Heart left ventricle (tissue), 16 donors: Measurements from ENCODE around the gene MTFP1. TPM values are rescaled to one million over a fixed set of nuclear protein-coding genes. Genes with fewer than 3 reads are reported as not detected.

ENCODE experiments used
- ATAC-seq, 4 donors: fragments of 200-7000 bp; cut with Tn5 transposase; one replicate each; pipeline ENCODE4 v1.9.1; 2020 to 2022; ENCODE audit warnings: moderate library complexity in 4 of 4, mild to moderate bottlenecking in 3 of 4, moderate number of reproducible peaks in 1 of 4
- DNase-seq, 5 donors: peaks; one replicate each; pipeline ENCODE4 v3.0.0-alpha.2; 2020
- H3K27ac ChIP-seq, 12 donors: fragments of 200-600 bp; sonication (generic) in 4 of 12; one replicate each; pipeline versions ENCODE4 v1.5.0 to v1.8.0; 2016 to 2022; ENCODE audit warnings: mild to moderate bottlenecking in 2 of 12
- H3K27me3 ChIP-seq, 9 donors: fragments of 200-600 bp; sonication (generic) in 2 of 9; one replicate each; pipeline versions ENCODE4 v1.5.1 to v1.8.0; 2016 to 2022; ENCODE audit warnings: mild to moderate bottlenecking in 3 of 9
- H3K36me3 ChIP-seq, 9 donors: fragments of 200-600 bp; sonication (generic) in 2 of 9; one replicate each; pipeline versions ENCODE4 v1.5.0 to v1.8.0; 2018 to 2022; ENCODE audit warnings: mild to moderate bottlenecking in 2 of 9
- H3K4me1 ChIP-seq, 12 donors: fragments of 200-600 bp; sonication (generic) in 4 of 12; one replicate each; pipeline versions ENCODE4 v1.5.0 to v1.8.0; 2016 to 2022; ENCODE audit warnings: mild to moderate bottlenecking in 3 of 12
- H3K4me3 ChIP-seq, 12 donors: fragments of 200-600 bp; sonication (generic) in 4 of 12; one replicate each; pipeline versions ENCODE4 v1.5.0 to v1.8.0; 2017 to 2022; ENCODE audit warnings: mild to moderate bottlenecking in 9 of 12, moderate library complexity in 4 of 12
- H3K9me3 ChIP-seq, 12 donors: fragments of 200-600 bp; sonication (generic) in 4 of 12; one replicate each; pipeline versions ENCODE4 v1.5.0 to v1.8.0; 2016 to 2022; ENCODE audit warnings: mild to moderate bottlenecking in 1 of 12
- CTCF ChIP-seq, 12 donors: fragments of 200-600 bp; sonication (generic) in 4 of 12; IDR thresholded peaks; one replicate each; pipeline versions ENCODE4 v1.5.0 to v1.8.0; 2018 to 2022; ENCODE audit warnings: antibody characterized with exemption in 12 of 12, mild to moderate bottlenecking in 5 of 12
- POLR2A ChIP-seq, 2 donors: fragments of 450-650 bp; IDR thresholded peaks; one replicate each; pipeline ENCODE4 v1.6.1; 2017; ENCODE audit warnings: antibody characterized with exemption in 2 of 2, mild to moderate bottlenecking in 2 of 2, moderate library complexity in 2 of 2
- WGBS, 4 donors: extraction: QIAGEN DNeasy Blood & Tissue Kit in 2 of 4; methylation state at CpG; one replicate each; pipeline versions ENCODE4 v1.1.5 to v1.1.7; 2013 to 2018; 5-methylcytosine and 5-hydroxymethylcytosine counted together
- intact Hi-C, 10 donors: fragments of 100-400 bp; cut with DNase I; formaldehyde crosslinking; loops; one replicate each; pipeline versions ENCODE4 v1.11.1 to v1.14.2; 2022
- polyA plus RNA-seq, 2 donors: library from polyadenylated mRNA; stranded (reverse); fragments of 200-250 nt; gene quantifications; one replicate each; pipeline ENCODE4 v1.2.3, GENCODE V29; 2013
- total RNA-seq, 9 donors: library from RNA; depleted of rRNA in 2 of 9; stranded (reverse); fragments of >200 nt in 2 of 9; fragmentation: NEBNext Ultra II Directional in 3 of 9; extraction: Animal tissue kit (Norgen Biotek cat#: 25700) in 3 of 9; gene quantifications; one replicate each; pipeline versions ENCODE4 v1.1.0 to v1.2.4, GENCODE V29; 2016 to 2023
- donor health status: ischemic (EF 13 %, LVEDD 7.1; RV severe dilation, severe dysfunction).
- donor health status: healthy with polysubstance abuse.
- donor health status: DM: no; HTN: yes; CAD: no.
- donor health status: DM: no; HTN: no; CAD: no.
- donor health status: ischemic (EF 25% LVEDD 6.9; RV normal size, moderate dysfunction).
- donor health status: ischemic (EF 25% LVEDD 5.7; RV mildly dilated, moderate dysfunction).
- donor health status: healthy.
- donor health status: DM: yes; HTN: yes; CAD: no.
- donor health status: ischemic (EF 35%, LVEDD 5.7; RV mildly dilated, moderate dysfunction).
- donor health status: nonischemic (EF 11% LVEDD 7.7; RV severe dilation, severe dysfunction).
- donor health status: DM: yes; HTN: yes; CAD: no.
- donor health status: PGD.
- donor health status: ischemic (EF 29% LVEDD 5.4; RV normal size, mild dysfunction).
- donor health status: nonischemic (EF 23%, LVEDD 6.1; RV moderate dilation, normal function).

Gene MTFP1
- total and polyA plus RNA-seq, 11 donors: 5.0 to 139 (median 17.1) TPM

- Histone ChIP-seq H3K4me3 (peak overlapping the region; percentile 41 to 88 (median 71)), H3K27me3 (no peaks in the 10 kb centered on the region), H3K27ac (peak overlapping the region; percentile 87 to 99 (median 96)), H3K9me3 (no peaks in the 10 kb centered on the region), H3K4me1 (peaks cover 4 to 54% (median 33%) of the 10 kb centered on the region in 12 donors), H3K36me3 (peaks cover 0 to 25% (median 9%) of the 10 kb centered on the region in 9 donors)
- DNase-seq (peak; percentile 99 to 100 (median 99)), ATAC-seq (peak; percentile 90 to 96 (median 94))
- WGBS, 4 donors: 2 to 3% (median 3%) methylated on average over 31 of the region's 31 CpGs
- TF ChIP-seq CTCF (IDR thresholded peaks at IDR 0.05) (no peak), POLR2A (IDR thresholded peaks at IDR 0.05) (peak in 1 of 2 donors; percentile 58)
- intact Hi-C loops: loop anchor here in 3 of 10 donors (1.0 to 10.0 kb wide), 3 partner anchors 136 to 181 kb away; partner anchors contain the start of gene TCN2 (in 2 of the 3)
Measured at GRCh38 chr22:30423959-30424533, 1.5 kb upstream of the MTFP1 start.

GRCh38 chr22:30424534-30425326 is 838 bp upstream of the MTFP1 start:
- DNase-seq (no peak), ATAC-seq (no peak)
- Histone ChIP-seq H3K4me3 (peak overlapping the region; percentile 41 to 88 (median 73)), H3K4me1 (peaks cover 4 to 54% (median 33%) of the 10 kb centered on the region in 12 donors), H3K36me3 (peaks cover 0 to 18% (median 4%) of the 10 kb centered on the region in 9 donors), H3K9me3 (no peaks in the 10 kb centered on the region), H3K27me3 (no peaks in the 10 kb centered on the region), H3K27ac (peak overlapping the region in 11 of 12 donors; percentile 89 to 99 (median 97))
- intact Hi-C loops: loop anchor here in 4 of 10 donors (1.0 to 10.0 kb wide), 4 partner anchors 136 to 180 kb away; partner anchors contain the start of genes TCN2 (in 2 of the 4) and PES1 (in 1 of the 4)
- 47 to 51% (median 48%) methylated on average over 20 of the region's 20 CpGs for WGBS, 4 donors
- TF ChIP-seq POLR2A (IDR thresholded peaks at IDR 0.05): no peak

- intact Hi-C loops: loop anchor here in 4 of 10 donors (5.0 to 10.0 kb wide), 3 partner anchors 160 to 180 kb away; partner anchors contain the start of genes TCN2 (in 2 of the 4) and PES1 (in 1 of the 4)
- Histone ChIP-seq H3K9me3 (no peaks in the 10 kb centered on the region), H3K27ac (peak overlapping the region in 10 of 12 donors; percentile 53 to 98 (median 76)), H3K36me3 (peaks cover 0 to 14% (median 4%) of the 10 kb centered on the region in 9 donors), H3K27me3 (no peaks in the 10 kb centered on the region), H3K4me3 (peak overlapping the region; percentile 53 to 88 (median 73)), H3K4me1 (peaks cover 4 to 53% (median 33%) of the 10 kb centered on the region in 12 donors)
- 6 to 13% (median 9%) methylated on average over 9 of the region's 9 CpGs for WGBS, 4 donors
- DNase-seq (no peak), ATAC-seq (no peak)
- TF ChIP-seq CTCF (IDR thresholded peaks at IDR 0.05) (no peak), POLR2A (IDR thresholded peaks at IDR 0.05) (no peak)
Measured at GRCh38 chr22:30425327-30425615, 297 bp upstream of the MTFP1 start.

- TF ChIP-seq CTCF (IDR thresholded peaks at IDR 0.05): peak; percentile 20 to 70 (median 52)
- TF ChIP-seq POLR2A (IDR thresholded peaks at IDR 0.05): no peak
- H3K4me3 ChIP-seq: peak overlapping the region; percentile 53 to 88 (median 73)
- no peaks in the 10 kb centered on the region for H3K27me3 ChIP-seq
- 56 to 63% (median 60%) methylated on average over 15 to 29 of the region's 29 CpGs for WGBS, 4 donors
- no peaks in the 10 kb centered on the region for H3K36me3 ChIP-seq
- DNase-seq: peak; percentile 73 to 85 (median 84)
- H3K9me3 ChIP-seq: no peaks in the 10 kb centered on the region
- H3K4me1 ChIP-seq: peaks cover 4 to 43% (median 31%) of the 10 kb centered on the region in 12 donors
- intact Hi-C loops: loop anchor here in 4 of 10 donors (5.0 to 10.0 kb wide), 3 partner anchors 158 to 178 kb away; partner anchors contain the start of genes TCN2 (in 2 of the 4) and PES1 (in 1 of the 4)
- peak in 3 of 4 donors; percentile 10 to 23 (median 19) for ATAC-seq
- peak overlapping the region in 9 of 12 donors; percentile 53 to 98 (median 76) for H3K27ac ChIP-seq
Measured at GRCh38 chr22:30426388-30427353, 1.1 kb downstream of the MTFP1 start.
